Gastroesophageal sphincter (tissue), 4 donors: ENCODE data around the gene ENTHD1. TPM values are rescaled to one million over a fixed set of nuclear protein-coding genes. Genes with fewer than 3 reads are reported as not detected.

Source experiments
- ATAC-seq: fragments of 150-250 bp; one replicate; pipeline ENCODE4 v1.9.1; 2016; ENCODE audit warnings: mild to moderate bottlenecking, moderate library complexity
- H3K27ac ChIP-seq, 4 donors: fragments of 200-600 bp; sonication (generic) in 3 of 4; 1 replicate in 3 of 4; 2 replicates in 1 of 4; pipeline ENCODE4 v1.5.1; 2016 to 2019
- H3K27me3 ChIP-seq: fragments of 200-600 bp; sonication (generic); one replicate; pipeline ENCODE4 v1.5.1; 2019
- H3K36me3 ChIP-seq, 2 donors: fragments of 200-600 bp; sonication (generic); one replicate each; pipeline ENCODE4 v1.5.1; 2019; ENCODE audit warnings: control low read depth in 1 of 2
- H3K4me1 ChIP-seq, 3 donors: fragments of 200-600 bp; sonication (generic); 1 replicate in 2 of 3; 2 replicates in 1 of 3; pipeline ENCODE4 v1.5.1; 2016 to 2019; ENCODE audit warnings: control low read depth in 2 of 3
- H3K4me3 ChIP-seq, 2 donors: fragments of 200-600 bp; sonication (generic); one replicate each; pipeline ENCODE4 v1.5.1; 2019; ENCODE audit warnings: mild to moderate bottlenecking in 1 of 2, moderate library complexity in 1 of 2
- H3K9me3 ChIP-seq, 3 donors: fragments of 200-600 bp; sonication (generic); one replicate each; pipeline ENCODE4 v1.5.1; 2017 to 2019; ENCODE audit warnings: control low read depth in 2 of 3
- EP300 ChIP-seq: sonication (generic); formaldehyde crosslinking; IDR thresholded peaks from one replicate; pipeline ENCODE4 v1.6.1; 2017; ENCODE audit warnings: antibody characterized with exemption, mild to moderate bottlenecking
- POLR2A ChIP-seq, 2 donors: fragments of 450-650 bp; IDR thresholded peaks; one replicate each; pipeline ENCODE4 v1.6.1; 2017; ENCODE audit warnings: antibody characterized with exemption in 2 of 2, mild to moderate bottlenecking in 2 of 2, moderate library complexity in 1 of 2
- POLR2AphosphoS5 ChIP-seq: sonication (generic); formaldehyde crosslinking; IDR thresholded peaks from one replicate; pipeline ENCODE4 v1.6.1; 2017; ENCODE audit warnings: antibody characterized with exemption
- WGBS, 2 donors: methylation state at CpG; one replicate each; pipeline ENCODE4 v1.1.5; 2018; ENCODE audit warnings: low coverage in 1 of 2; 5-methylcytosine and 5-hydroxymethylcytosine counted together
- small RNA-seq, 4 donors: library from RNA; depleted of rRNA; stranded (forward); fragments of <200 nt; gene quantifications; one replicate each; pipeline ENCODE3, GENCODE V24; 2016
- total RNA-seq, 4 donors: library from RNA; depleted of rRNA; stranded (reverse); fragments of >200 nt; gene quantifications; one replicate each; pipeline ENCODE4 v1.1.0, GENCODE V29; 2016
- TF ChIP-seq, protein P1 (sequence below), 4 experiments: fragments of 200-600 bp in 2 of 4; fragments of 450-650 bp in 2 of 4; sonication (generic) in 1 of 4; IDR thresholded peaks; one replicate each; pipeline ENCODE4 v1.5.1; 2017 to 2019; ENCODE audit warnings: antibody characterized with exemption in 4 of 4, mild to moderate bottlenecking in 2 of 4, moderate library complexity in 2 of 4

The ENTHD1 gene
- total RNA-seq, 4 donors from 2014 or later: 0.47 TPM; not detected in 3

DNA sequence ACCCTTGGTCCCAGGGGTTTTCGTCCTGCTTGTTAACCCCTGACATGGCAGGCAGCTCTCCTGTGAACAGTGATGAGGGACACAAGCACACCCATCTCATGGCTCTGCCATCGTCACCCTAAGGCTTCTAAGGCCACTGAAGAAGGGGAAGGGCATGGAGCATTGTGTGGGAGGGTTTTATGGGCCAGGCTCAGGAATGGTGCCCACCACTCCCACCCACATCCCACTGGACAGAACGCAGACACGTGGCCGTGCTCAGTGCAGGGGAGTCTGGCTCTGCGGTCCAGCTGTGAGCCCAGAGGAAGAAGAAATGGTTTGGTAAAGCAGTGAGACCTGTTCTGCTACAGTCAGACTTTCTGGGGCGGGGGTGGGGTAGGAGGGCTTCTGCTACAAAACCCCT, 193.0 kb downstream of the ENTHD1 start:
- H3K4me1 ChIP-seq: peaks cover 0 to 13% (median 9%) of the 10 kb centered on the region in 3 donors
- no peak overlapping the region for H3K4me3 ChIP-seq
- peaks cover 65% of the 10 kb centered on the region for H3K27me3 ChIP-seq
- H3K36me3 ChIP-seq: no peaks in the 10 kb centered on the region
- H3K27ac ChIP-seq: no peak overlapping the region
- TF ChIP-seq, protein P1, sequence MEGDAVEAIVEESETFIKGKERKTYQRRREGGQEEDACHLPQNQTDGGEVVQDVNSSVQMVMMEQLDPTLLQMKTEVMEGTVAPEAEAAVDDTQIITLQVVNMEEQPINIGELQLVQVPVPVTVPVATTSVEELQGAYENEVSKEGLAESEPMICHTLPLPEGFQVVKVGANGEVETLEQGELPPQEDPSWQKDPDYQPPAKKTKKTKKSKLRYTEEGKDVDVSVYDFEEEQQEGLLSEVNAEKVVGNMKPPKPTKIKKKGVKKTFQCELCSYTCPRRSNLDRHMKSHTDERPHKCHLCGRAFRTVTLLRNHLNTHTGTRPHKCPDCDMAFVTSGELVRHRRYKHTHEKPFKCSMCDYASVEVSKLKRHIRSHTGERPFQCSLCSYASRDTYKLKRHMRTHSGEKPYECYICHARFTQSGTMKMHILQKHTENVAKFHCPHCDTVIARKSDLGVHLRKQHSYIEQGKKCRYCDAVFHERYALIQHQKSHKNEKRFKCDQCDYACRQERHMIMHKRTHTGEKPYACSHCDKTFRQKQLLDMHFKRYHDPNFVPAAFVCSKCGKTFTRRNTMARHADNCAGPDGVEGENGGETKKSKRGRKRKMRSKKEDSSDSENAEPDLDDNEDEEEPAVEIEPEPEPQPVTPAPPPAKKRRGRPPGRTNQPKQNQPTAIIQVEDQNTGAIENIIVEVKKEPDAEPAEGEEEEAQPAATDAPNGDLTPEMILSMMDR (IDR thresholded peaks at IDR 0.05): no peak
- no peak for TF ChIP-seq POLR2A (IDR thresholded peaks at IDR 0.05)
- ATAC-seq: no peak
- H3K9me3 ChIP-seq: no peaks in the 10 kb centered on the region
- WGBS, 2 donors: 63 to 90% methylated on average over 3 to 4 of the region's 7 CpGs

- no peaks in the 10 kb centered on the region for H3K36me3 ChIP-seq
- no peak overlapping the region for H3K27ac ChIP-seq
- H3K4me1 ChIP-seq: peaks cover 0 to 13% (median 9%) of the 10 kb centered on the region in 3 donors
- H3K27me3 ChIP-seq: peaks cover 69% of the 10 kb centered on the region
- no peak overlapping the region for H3K4me3 ChIP-seq
- TF ChIP-seq POLR2A (IDR thresholded peaks at IDR 0.05): no peak
- no peak for TF ChIP-seq POLR2AphosphoS5
- TF ChIP-seq, protein P1 (IDR thresholded peaks at IDR 0.05): no peak
- no peak for TF ChIP-seq EP300
- no CpG with 5 or more reads among the region's 19 CpGs for WGBS, 2 donors
- no peaks in the 10 kb centered on the region for H3K9me3 ChIP-seq
- ATAC-seq: no peak
These were observed 193.8 kb downstream of the ENTHD1 start for GRCh38 chr22:39699631-39700360.

DNA sequence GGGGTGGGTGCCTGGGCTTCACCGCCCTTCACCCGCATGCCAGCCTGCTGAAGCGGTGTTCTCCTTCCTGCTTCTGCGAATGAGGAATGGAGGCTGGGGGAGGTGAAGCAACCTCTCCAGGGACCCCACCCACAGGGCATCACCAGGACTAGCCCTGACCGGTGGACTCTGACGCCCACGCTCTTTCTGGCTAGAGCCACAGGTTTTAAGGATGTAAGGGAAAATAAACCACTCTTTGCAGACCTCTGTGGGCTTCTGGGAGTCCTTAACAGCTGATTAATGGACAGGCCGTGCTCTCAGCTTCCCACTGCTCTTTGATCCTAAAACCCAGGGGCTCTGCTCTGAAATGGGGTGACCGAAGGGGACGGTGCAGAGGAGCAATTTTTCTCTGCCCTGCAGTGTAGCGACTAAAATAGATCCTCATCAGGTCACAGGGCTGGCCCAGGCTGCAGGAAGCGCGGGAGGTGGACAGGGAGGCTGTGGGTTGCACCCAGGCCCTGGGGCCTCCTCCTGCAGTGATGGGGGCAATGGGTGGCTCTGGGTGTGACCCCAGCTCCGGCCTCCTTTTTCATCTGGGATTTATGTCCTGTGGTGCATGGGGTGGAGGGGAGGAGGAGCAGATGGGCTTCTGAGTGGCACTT, 195.7 kb downstream of the ENTHD1 start:
- Histone ChIP-seq H3K27me3 (peaks cover 81% of the 10 kb centered on the region), H3K4me1 (no peaks in the 10 kb centered on the region), H3K4me3 (no peak overlapping the region), H3K9me3 (no peaks in the 10 kb centered on the region), H3K27ac (no peak overlapping the region), H3K36me3 (no peaks in the 10 kb centered on the region)
- no peak for ATAC-seq
- no peak for TF ChIP-seq POLR2A (IDR thresholded peaks at IDR 0.05)
- TF ChIP-seq POLR2AphosphoS5: no peak
- 39 to 40% methylated on average over 1 to 3 of the region's 14 CpGs for WGBS, 2 donors

DNA sequence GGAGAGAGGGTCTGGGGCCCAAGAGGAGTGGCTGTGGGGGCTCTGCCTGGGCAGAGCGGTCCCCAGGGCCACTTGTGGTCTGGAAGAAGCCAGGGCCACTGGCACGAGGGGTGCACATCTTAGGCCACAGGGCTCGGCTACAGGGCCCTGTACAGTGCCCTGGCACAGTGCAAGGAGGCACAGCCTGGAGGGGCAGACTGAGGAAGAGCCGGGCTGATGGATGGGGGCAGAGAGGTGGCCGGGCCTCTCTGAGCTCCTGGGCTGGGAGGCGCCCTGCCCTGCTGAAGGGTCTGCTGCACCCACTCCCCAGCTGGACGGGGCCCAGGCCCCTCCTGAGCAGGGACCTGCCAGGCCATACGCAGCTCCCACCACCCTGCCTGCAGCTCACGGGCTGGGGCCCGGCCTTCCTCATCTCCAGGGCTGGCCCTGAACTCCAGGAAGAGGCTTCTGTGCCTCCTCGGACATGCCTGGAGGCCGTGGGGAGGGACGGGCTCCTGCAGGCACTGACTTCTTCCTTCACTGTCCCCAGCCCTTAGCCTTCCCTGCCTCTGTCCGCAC, 199.5 kb downstream of the ENTHD1 start:
- ATAC-seq: no peak
- Histone ChIP-seq H3K27ac (no peak overlapping the region), H3K9me3 (no peaks in the 10 kb centered on the region), H3K4me3 (no peak overlapping the region), H3K4me1 (no peaks in the 10 kb centered on the region), H3K27me3 (peaks cover 92% of the 10 kb centered on the region), H3K36me3 (no peaks in the 10 kb centered on the region)
- 40 to 43% methylated on average over 1 to 4 of the region's 14 CpGs for WGBS, 2 donors
- TF ChIP-seq POLR2A (IDR thresholded peaks at IDR 0.05) (no peak), POLR2AphosphoS5 (no peak), EP300 (no peak)
- TF ChIP-seq, protein P1 (IDR thresholded peaks at IDR 0.05): no peak

Small RNAs within 50 kb of the gene (small RNA-seq; reads per million reads assigned to genes)
- gene RN7SKP210: 0 reads per million in 4 donors

Other genes starting within 250 kb of the ENTHD1 start
- gene GRAP2, start 7.3 kb upstream of the ENTHD1 start, total RNA-seq: 1 to 10 TPM in 3 of 4 donors, under 1 TPM in 1; 0.67 to 3.1 (median 1.7) TPM
- gene TMA7B, start 66.6 kb upstream of the ENTHD1 start, total RNA-seq: not detected
- gene FAM83F, start 101.2 kb upstream of the ENTHD1 start, total RNA-seq: 1 to 10 TPM in 2 of 4 donors, under 1 TPM in 2; 0.46 to 4.2 (median 0.81) TPM